22Rv1 (cell line): ENCODE data around the gene PDAP1.

Experiments
- H3K27ac ChIP-seq: fragments of 450-650 bp; 2 replicates; pipeline ENCODE4 v1.5.1; 2017
- CTCF ChIP-seq: fragments of 450-650 bp; IDR thresholded peaks from 2 replicates; pipeline ENCODE4 v1.5.1; 2017; ENCODE audit warnings: mild to moderate bottlenecking
- ZFX ChIP-seq: fragments of 450-650 bp; IDR thresholded peaks from 2 replicates; pipeline ENCODE4 v1.6.1; 2017; ENCODE audit warnings: antibody characterized with exemption, borderline replicate concordance

Gene PDAP1

DNA sequence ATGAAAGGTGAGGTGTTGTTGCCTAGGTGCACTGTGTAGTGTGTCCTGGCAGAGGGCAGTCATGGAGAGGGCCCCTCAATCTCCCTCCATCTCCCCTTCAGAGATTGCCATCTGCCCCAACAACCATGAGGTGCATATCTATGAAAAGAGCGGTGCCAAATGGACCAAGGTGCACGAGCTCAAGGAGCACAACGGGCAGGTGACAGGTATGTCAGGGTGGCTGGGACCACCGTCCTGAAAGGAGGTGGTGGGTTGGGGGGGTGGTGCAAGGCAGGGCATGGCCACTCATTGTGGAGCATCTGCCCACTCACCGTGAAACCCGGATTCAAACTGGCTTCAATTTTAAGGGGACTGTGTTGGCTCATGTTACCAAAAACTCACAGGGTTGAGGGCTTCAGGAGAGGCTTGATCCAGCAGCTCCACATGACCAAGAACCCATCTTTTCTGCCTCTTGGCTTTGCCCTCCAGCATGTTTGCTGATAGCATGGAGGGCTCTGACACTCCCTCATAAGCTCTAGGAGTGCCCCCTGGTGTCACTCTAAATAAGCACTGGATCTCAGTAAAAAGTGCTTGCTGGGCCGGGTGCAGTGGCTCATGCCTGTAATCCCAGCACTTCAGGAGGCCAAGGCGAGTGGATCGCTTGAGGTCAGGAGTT, 21.7 kb downstream of the PDAP1 start:
- H3K27ac ChIP-seq, result no peak overlapping the region
- TF ChIP-seq ZFX (no peak), CTCF (peak; percentile 31; the same call in 1 of the 2 replicates)

DNA sequence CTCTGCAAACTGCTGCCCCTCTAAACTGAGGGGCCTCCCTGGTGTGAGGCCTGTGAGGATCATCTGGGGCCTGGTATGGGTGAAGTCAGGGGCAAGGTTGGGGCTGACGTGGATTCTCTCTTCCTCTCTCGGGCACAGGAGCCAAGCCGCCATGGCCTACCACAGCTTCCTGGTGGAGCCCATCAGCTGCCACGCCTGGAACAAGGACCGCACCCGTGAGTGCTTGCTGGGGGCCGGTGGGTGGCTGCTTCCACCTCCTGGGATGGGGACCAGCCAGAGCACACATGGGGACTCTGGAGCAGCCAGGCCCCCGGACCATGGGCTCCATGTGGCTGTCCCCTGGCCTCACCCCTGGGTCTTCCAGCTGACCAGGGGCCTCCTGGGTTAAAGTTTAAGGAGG, 22.8 kb downstream of the PDAP1 start:
- TF ChIP-seq ZFX (no peak), CTCF (no peak)
- no peak overlapping the region for H3K27ac ChIP-seq

- 0 out of 2 replicates have a peak overlapping the region, but pooled peaks have one; percentile 5 for H3K27ac ChIP-seq
- TF ChIP-seq CTCF (no peak), ZFX (no peak)
Measured at GRCh38 chr7:99384523-99384922, 23.9 kb downstream of the PDAP1 start.

GRCh38 chr7:99383791-99384370, 24.5 kb downstream of the PDAP1 start:
- TF ChIP-seq ZFX (no peak), CTCF (no peak)
- 0 out of 2 replicates have a peak overlapping the region, but pooled peaks have one; percentile 5 for H3K27ac ChIP-seq

GRCh38 chr7:99383203-99383602, 25.2 kb downstream of the PDAP1 start:
- TF ChIP-seq ZFX (no peak), CTCF (no peak)
- H3K27ac ChIP-seq, result no peak overlapping the region

- TF ChIP-seq ZFX (no peak), CTCF (no peak)
- no peak overlapping the region for H3K27ac ChIP-seq
Measured at GRCh38 chr7:99381664-99382075, 26.7 kb downstream of the PDAP1 start.

- peak overlapping the region; percentile 27; the same call in 1 of the 2 replicates for H3K27ac ChIP-seq
- TF ChIP-seq CTCF (no peak), ZFX (no peak)
Measured at GRCh38 chr7:99380823-99381663, 27.4 kb downstream of the PDAP1 start.
